Dedifferentiated amniotic fluid mesenchymal stem cell (primary cell): Measurements from ENCODE around the gene IL18RAP.

Experiments used
- DNase-seq: peaks from one replicate; pipeline ENCODE4 v3.0.0-alpha.2; 2016; ENCODE audit errors: extremely low spot score

Gene IL18RAP

DNA sequence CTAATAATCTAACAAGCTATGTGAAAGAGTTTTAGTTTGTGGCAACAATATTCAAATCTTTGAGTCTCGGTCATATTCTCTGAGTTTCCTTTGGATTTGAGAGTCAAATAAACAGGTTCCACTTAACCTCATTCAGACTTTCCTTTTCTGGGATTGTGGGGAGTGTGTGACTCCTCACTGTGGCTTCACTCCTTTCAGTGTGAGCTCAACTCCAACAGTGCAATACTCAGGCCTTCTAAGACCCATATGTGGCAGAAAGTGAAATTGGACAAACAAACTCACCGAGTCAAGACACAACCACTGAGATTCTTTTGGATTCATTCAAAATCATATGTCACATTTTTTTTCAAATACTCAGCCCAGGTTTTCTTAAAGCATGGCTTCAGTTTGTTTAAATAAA is 75.5 kb downstream of the IL18RAP start:
- no peak for DNase-seq

DNA sequence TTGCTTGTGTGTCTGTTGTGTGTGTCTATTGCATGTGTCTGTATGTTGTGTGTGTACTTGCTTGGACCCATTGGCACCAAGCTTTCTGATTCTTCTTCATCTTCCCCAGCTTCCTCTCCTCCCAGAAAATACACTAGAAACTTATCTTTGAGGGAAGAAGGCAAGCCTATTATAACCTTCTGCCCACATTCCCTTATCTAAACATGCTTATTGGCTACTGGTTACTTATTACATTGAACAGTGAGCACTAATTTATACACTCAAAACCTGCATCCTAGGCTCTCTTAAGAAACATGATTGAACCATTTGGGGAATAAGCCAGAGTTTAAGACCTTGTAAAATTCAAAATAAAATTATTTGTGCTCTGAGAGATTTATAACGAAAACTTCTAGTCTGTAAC is 76.6 kb downstream of the IL18RAP start:
- no peak for DNase-seq
